Measurements from ENCODE around the gene DPF1.
"Not testable (repeated sequence)": the region's sequence is repeated elsewhere in the genome, so short reads cannot be mapped to it uniquely, and the experiment has no call there.

DPF1 gene

GRCh38 chr19:38234615-38235014 lies 10.6 kb upstream of the DPF1 start:
- no peak overlapping the region for H3K27ac Mint-ChIP-seq
- peaks cover 18% of the 10 kb centered on the region for H3K27me3 Mint-ChIP-seq (ENCODE audit: low read depth)
- DNase-seq (ENCODE audit: low spot score), result no peak
- H3K4me1 Mint-ChIP-seq (ENCODE audit: low read depth), result peaks cover 10% of the 10 kb centered on the region
- H3K9me3 Mint-ChIP-seq, result no peaks in the 10 kb centered on the region
- no peak overlapping the region for H3K4me3 Mint-ChIP-seq
- H3K36me3 Mint-ChIP-seq (ENCODE audit: low read depth), result no peaks in the 10 kb centered on the region

- Mint-ChIP-seq H3K27ac (no peak overlapping the region), H3K4me3 (no peak overlapping the region)
Measured at GRCh38 chr19:38233740-38234251, 9.8 kb upstream of the DPF1 start.

GRCh38 chr19:38231918-38232317 lies 7.9 kb upstream of the DPF1 start:
- no peak overlapping the region for H3K4me3 Mint-ChIP-seq
- H3K4me1 Mint-ChIP-seq (ENCODE audit: low read depth), result peaks cover 12% of the 10 kb centered on the region
- no peak for DNase-seq (ENCODE audit: low spot score)
- no peak overlapping the region for H3K27ac Mint-ChIP-seq
- H3K27me3 Mint-ChIP-seq (ENCODE audit: low read depth), result peaks cover 35% of the 10 kb centered on the region
- no peaks in the 10 kb centered on the region for H3K36me3 Mint-ChIP-seq (ENCODE audit: low read depth)
- no peaks in the 10 kb centered on the region for H3K9me3 Mint-ChIP-seq

More at GRCh38 chr19:38233740-38234251, 9.8 kb upstream of the DPF1 start:
- H3K27me3 Mint-ChIP-seq (ENCODE audit: low read depth), result peaks cover 20% of the 10 kb centered on the region
- no peaks in the 10 kb centered on the region for H3K9me3 Mint-ChIP-seq
- peak; percentile 75 for DNase-seq (ENCODE audit: low spot score)
- H3K4me1 Mint-ChIP-seq (ENCODE audit: low read depth), result peaks cover 10% of the 10 kb centered on the region
- no peaks in the 10 kb centered on the region for H3K36me3 Mint-ChIP-seq (ENCODE audit: low read depth)

- H3K36me3 Mint-ChIP-seq (ENCODE audit: low read depth); DNase-seq (ENCODE audit: low spot score); H3K27ac Mint-ChIP-seq; H3K9me3 Mint-ChIP-seq; H3K4me3 Mint-ChIP-seq: not testable (repeated sequence)
- peaks cover 43% of the 10 kb centered on the region for H3K27me3 Mint-ChIP-seq (ENCODE audit: low read depth)
- H3K4me1 Mint-ChIP-seq (ENCODE audit: low read depth), result peaks cover 15% of the 10 kb centered on the region
Measured at GRCh38 chr19:38230506-38231133, 6.6 kb upstream of the DPF1 start.

- H3K27me3 Mint-ChIP-seq (ENCODE audit: low read depth), result peaks cover 43% of the 10 kb centered on the region
- H3K4me3 Mint-ChIP-seq, result peak overlapping the region; percentile 56
- H3K9me3 Mint-ChIP-seq, result no peaks in the 10 kb centered on the region
- H3K36me3 Mint-ChIP-seq (ENCODE audit: low read depth), result no peaks in the 10 kb centered on the region
- H3K4me1 Mint-ChIP-seq (ENCODE audit: low read depth), result peaks cover 15% of the 10 kb centered on the region
- DNase-seq (ENCODE audit: low spot score), result peak; percentile 78
- H3K27ac Mint-ChIP-seq, result no peak overlapping the region
Measured at GRCh38 chr19:38229585-38230073, 5.6 kb upstream of the DPF1 start.

GRCh38 chr19:38228491-38229439 lies 4.7 kb upstream of the DPF1 start:
- peaks cover 12% of the 10 kb centered on the region for H3K4me1 Mint-ChIP-seq (ENCODE audit: low read depth)
- peak overlapping the region; percentile 76 for H3K4me3 Mint-ChIP-seq
- H3K9me3 Mint-ChIP-seq, result no peaks in the 10 kb centered on the region
- no peak for DNase-seq (ENCODE audit: low spot score)
- H3K27me3 Mint-ChIP-seq (ENCODE audit: low read depth), result peaks cover 49% of the 10 kb centered on the region
- no peak overlapping the region for H3K27ac Mint-ChIP-seq
- no peaks in the 10 kb centered on the region for H3K36me3 Mint-ChIP-seq (ENCODE audit: low read depth)

- Mint-ChIP-seq H3K27ac (no peak overlapping the region), H3K4me3 (peak overlapping the region; percentile 41), H3K36me3 (ENCODE audit: low read depth) (no peaks in the 10 kb centered on the region), H3K27me3 (ENCODE audit: low read depth) (peaks cover 57% of the 10 kb centered on the region), H3K4me1 (ENCODE audit: low read depth) (peaks cover 14% of the 10 kb centered on the region), H3K9me3 (no peaks in the 10 kb centered on the region)
- no peak for DNase-seq (ENCODE audit: low spot score)
Measured at GRCh38 chr19:38228005-38228377, 4.0 kb upstream of the DPF1 start.

- peak overlapping the region; percentile 41 for H3K4me3 Mint-ChIP-seq
- H3K9me3 Mint-ChIP-seq, result no peaks in the 10 kb centered on the region
- H3K27ac Mint-ChIP-seq, result no peak overlapping the region
- H3K27me3 Mint-ChIP-seq (ENCODE audit: low read depth), result peaks cover 60% of the 10 kb centered on the region
- H3K4me1 Mint-ChIP-seq (ENCODE audit: low read depth), result peaks cover 14% of the 10 kb centered on the region
- no peaks in the 10 kb centered on the region for H3K36me3 Mint-ChIP-seq (ENCODE audit: low read depth)
- DNase-seq (ENCODE audit: low spot score), result no peak
Measured at GRCh38 chr19:38227287-38228004, 3.4 kb upstream of the DPF1 start.

GRCh38 chr19:38224863-38225218 lies 819 bp upstream of the DPF1 start:
- not testable (repeated sequence) for H3K4me3 Mint-ChIP-seq; H3K27ac Mint-ChIP-seq; H3K36me3 Mint-ChIP-seq (ENCODE audit: low read depth); DNase-seq (ENCODE audit: low spot score); H3K9me3 Mint-ChIP-seq
- peaks cover 12% of the 10 kb centered on the region for H3K4me1 Mint-ChIP-seq (ENCODE audit: low read depth)
- H3K27me3 Mint-ChIP-seq (ENCODE audit: low read depth), result peaks cover 57% of the 10 kb centered on the region

GRCh38 chr19:38223617-38224013 lies 407 bp downstream of the DPF1 start:
- H3K27ac Mint-ChIP-seq, result no peak overlapping the region
- peaks cover 51% of the 10 kb centered on the region for H3K27me3 Mint-ChIP-seq (ENCODE audit: low read depth)
- H3K4me1 Mint-ChIP-seq (ENCODE audit: low read depth), result peaks cover 11% of the 10 kb centered on the region

GRCh38 chr19:38223119-38223523 lies 901 bp downstream of the DPF1 start:
- peaks cover 11% of the 10 kb centered on the region for H3K4me1 Mint-ChIP-seq (ENCODE audit: low read depth)
- H3K27ac Mint-ChIP-seq, result no peak overlapping the region
- no peaks in the 10 kb centered on the region for H3K9me3 Mint-ChIP-seq
- DNase-seq (ENCODE audit: low spot score), result no peak
- H3K36me3 Mint-ChIP-seq (ENCODE audit: low read depth), result no peaks in the 10 kb centered on the region
- peak overlapping the region; percentile 31 for H3K4me3 Mint-ChIP-seq
- peaks cover 49% of the 10 kb centered on the region for H3K27me3 Mint-ChIP-seq (ENCODE audit: low read depth)

More at GRCh38 chr19:38223617-38224013, 407 bp downstream of the DPF1 start:
- no peak for DNase-seq (ENCODE audit: low spot score)
- Mint-ChIP-seq H3K4me3 (peak overlapping the region; percentile 31), H3K9me3 (no peaks in the 10 kb centered on the region), H3K36me3 (ENCODE audit: low read depth) (no peaks in the 10 kb centered on the region)

- DNase-seq (ENCODE audit: low spot score), result no peak
Measured at GRCh38 chr19:38221919-38222830, 1.8 kb downstream of the DPF1 start.

GRCh38 chr19:38221421-38221820 lies 2.6 kb downstream of the DPF1 start:
- DNase-seq (ENCODE audit: low spot score), result no peak
- no peaks in the 10 kb centered on the region for H3K9me3 Mint-ChIP-seq
- H3K27me3 Mint-ChIP-seq (ENCODE audit: low read depth), result peaks cover 33% of the 10 kb centered on the region
- H3K36me3 Mint-ChIP-seq (ENCODE audit: low read depth), result no peaks in the 10 kb centered on the region
- no peak overlapping the region for H3K27ac Mint-ChIP-seq
- no peak overlapping the region for H3K4me3 Mint-ChIP-seq
- peaks cover 9% of the 10 kb centered on the region for H3K4me1 Mint-ChIP-seq (ENCODE audit: low read depth)

More at GRCh38 chr19:38221919-38222830, 1.8 kb downstream of the DPF1 start:
- no peak overlapping the region for H3K27ac Mint-ChIP-seq
- H3K36me3 Mint-ChIP-seq (ENCODE audit: low read depth), result no peaks in the 10 kb centered on the region
- no peak overlapping the region for H3K4me3 Mint-ChIP-seq
- no peaks in the 10 kb centered on the region for H3K9me3 Mint-ChIP-seq
- peaks cover 9% of the 10 kb centered on the region for H3K4me1 Mint-ChIP-seq (ENCODE audit: low read depth)
- peaks cover 40% of the 10 kb centered on the region for H3K27me3 Mint-ChIP-seq (ENCODE audit: low read depth)
